Measurements from ENCODE around the gene RPS3A.

Gene RPS3A

GRCh38 chr4:151143811-151144210 lies 44.4 kb downstream of the RPS3A start:
- Histone ChIP-seq H3K36me3 (ENCODE audit: control insufficient read depth in 2 of 2, insufficient read depth in 2 of 2, low read length in 2 of 2) (peaks cover 46 to 48% of the 10 kb centered on the region in 2 donors), H3K4me3 (ENCODE audit: low read length in 2 of 2) (no peak overlapping the region), H3K4me1 (ENCODE audit: control insufficient read depth in 2 of 2, insufficient read depth in 2 of 2, low read length in 2 of 2) (no peaks in the 10 kb centered on the region), H3K27me3 (ENCODE audit: control insufficient read depth in 2 of 2, insufficient read depth in 2 of 2, low read length in 2 of 2) (no peaks in the 10 kb centered on the region), H3K27ac (ENCODE audit: low read depth in 2 of 2, low read length in 2 of 2) (no peak overlapping the region), H3K9ac (ENCODE audit: low read depth in 1 of 2, low read length in 2 of 2) (no peak overlapping the region), H3K9me3 (ENCODE audit: control insufficient read depth in 2 of 2, low read length in 2 of 2) (no peaks in the 10 kb centered on the region)

- H3K4me3 ChIP-seq (ENCODE audit: low read length in 2 of 2) = no peak overlapping the region
- peaks cover 49% of the 10 kb centered on the region in 2 donors for H3K36me3 ChIP-seq (ENCODE audit: control insufficient read depth in 2 of 2, insufficient read depth in 2 of 2, low read length in 2 of 2)
- H3K9ac ChIP-seq (ENCODE audit: low read depth in 1 of 2, low read length in 2 of 2) = no peak overlapping the region
- H3K4me1 ChIP-seq (ENCODE audit: control insufficient read depth in 2 of 2, insufficient read depth in 2 of 2, low read length in 2 of 2) = no peaks in the 10 kb centered on the region
- H3K27me3 ChIP-seq (ENCODE audit: control insufficient read depth in 2 of 2, insufficient read depth in 2 of 2, low read length in 2 of 2) = no peaks in the 10 kb centered on the region
- no peaks in the 10 kb centered on the region for H3K9me3 ChIP-seq (ENCODE audit: control insufficient read depth in 2 of 2, low read length in 2 of 2)
- H3K27ac ChIP-seq (ENCODE audit: low read depth in 2 of 2, low read length in 2 of 2) = no peak overlapping the region
These were observed 45.1 kb downstream of the RPS3A start for GRCh38 chr4:151144329-151145072.

GRCh38 chr4:151147000-151147399 lies 47.6 kb downstream of the RPS3A start:
- H3K9ac ChIP-seq (ENCODE audit: low read depth in 1 of 2, low read length in 2 of 2) = no peak overlapping the region
- H3K4me3 ChIP-seq (ENCODE audit: low read length in 2 of 2) = no peak overlapping the region
- H3K27me3 ChIP-seq (ENCODE audit: control insufficient read depth in 2 of 2, insufficient read depth in 2 of 2, low read length in 2 of 2) = no peaks in the 10 kb centered on the region
- H3K9me3 ChIP-seq (ENCODE audit: control insufficient read depth in 2 of 2, low read length in 2 of 2) = no peaks in the 10 kb centered on the region
- no peaks in the 10 kb centered on the region for H3K4me1 ChIP-seq (ENCODE audit: control insufficient read depth in 2 of 2, insufficient read depth in 2 of 2, low read length in 2 of 2)
- H3K36me3 ChIP-seq (ENCODE audit: control insufficient read depth in 2 of 2, insufficient read depth in 2 of 2, low read length in 2 of 2) = peaks cover 33 to 41% of the 10 kb centered on the region in 2 donors
- H3K27ac ChIP-seq (ENCODE audit: low read depth in 2 of 2, low read length in 2 of 2) = no peak overlapping the region

GRCh38 chr4:151148261-151148660 lies 48.8 kb downstream of the RPS3A start:
- no peaks in the 10 kb centered on the region for H3K27me3 ChIP-seq (ENCODE audit: control insufficient read depth in 2 of 2, insufficient read depth in 2 of 2, low read length in 2 of 2)
- H3K27ac ChIP-seq (ENCODE audit: low read depth in 2 of 2, low read length in 2 of 2) = no peak overlapping the region
- peaks cover 27 to 39% of the 10 kb centered on the region in 2 donors for H3K36me3 ChIP-seq (ENCODE audit: control insufficient read depth in 2 of 2, insufficient read depth in 2 of 2, low read length in 2 of 2)
- no peaks in the 10 kb centered on the region for H3K9me3 ChIP-seq (ENCODE audit: control insufficient read depth in 2 of 2, low read length in 2 of 2)
- no peaks in the 10 kb centered on the region for H3K4me1 ChIP-seq (ENCODE audit: control insufficient read depth in 2 of 2, insufficient read depth in 2 of 2, low read length in 2 of 2)
- H3K4me3 ChIP-seq (ENCODE audit: low read length in 2 of 2) = no peak overlapping the region
- no peak overlapping the region for H3K9ac ChIP-seq (ENCODE audit: low read depth in 1 of 2, low read length in 2 of 2)

GRCh38 chr4:151150821-151151580 lies 51.6 kb downstream of the RPS3A start:
- Histone ChIP-seq H3K27me3 (ENCODE audit: control insufficient read depth in 2 of 2, insufficient read depth in 2 of 2, low read length in 2 of 2) (no peaks in the 10 kb centered on the region), H3K4me1 (ENCODE audit: control insufficient read depth in 2 of 2, insufficient read depth in 2 of 2, low read length in 2 of 2) (no peaks in the 10 kb centered on the region), H3K4me3 (ENCODE audit: low read length in 2 of 2) (no peak overlapping the region), H3K9me3 (ENCODE audit: control insufficient read depth in 2 of 2, low read length in 2 of 2) (no peaks in the 10 kb centered on the region), H3K36me3 (ENCODE audit: control insufficient read depth in 2 of 2, insufficient read depth in 2 of 2, low read length in 2 of 2) (peaks cover 17 to 24% of the 10 kb centered on the region in 2 donors), H3K27ac (ENCODE audit: low read depth in 2 of 2, low read length in 2 of 2) (no peak overlapping the region), H3K9ac (ENCODE audit: low read depth in 1 of 2, low read length in 2 of 2) (no peak overlapping the region)

GRCh38 chr4:151152028-151152427 lies 52.6 kb downstream of the RPS3A start:
- H3K27ac ChIP-seq (ENCODE audit: low read depth in 2 of 2, low read length in 2 of 2) = no peak overlapping the region
- H3K27me3 ChIP-seq (ENCODE audit: control insufficient read depth in 2 of 2, insufficient read depth in 2 of 2, low read length in 2 of 2) = no peaks in the 10 kb centered on the region
- H3K4me1 ChIP-seq (ENCODE audit: control insufficient read depth in 2 of 2, insufficient read depth in 2 of 2, low read length in 2 of 2) = no peaks in the 10 kb centered on the region
- H3K9me3 ChIP-seq (ENCODE audit: control insufficient read depth in 2 of 2, low read length in 2 of 2) = no peaks in the 10 kb centered on the region
- H3K36me3 ChIP-seq (ENCODE audit: control insufficient read depth in 2 of 2, insufficient read depth in 2 of 2, low read length in 2 of 2) = peaks cover 15 to 22% of the 10 kb centered on the region in 2 donors
- no peak overlapping the region for H3K4me3 ChIP-seq (ENCODE audit: low read length in 2 of 2)
- H3K9ac ChIP-seq (ENCODE audit: low read depth in 1 of 2, low read length in 2 of 2) = no peak overlapping the region

- peaks cover 3 to 9% of the 10 kb centered on the region in 2 donors for H3K36me3 ChIP-seq (ENCODE audit: control insufficient read depth in 2 of 2, insufficient read depth in 2 of 2, low read length in 2 of 2)
- no peaks in the 10 kb centered on the region for H3K27me3 ChIP-seq (ENCODE audit: control insufficient read depth in 2 of 2, insufficient read depth in 2 of 2, low read length in 2 of 2)
- H3K4me3 ChIP-seq (ENCODE audit: low read length in 2 of 2) = no peak overlapping the region
- no peak overlapping the region for H3K9ac ChIP-seq (ENCODE audit: low read depth in 1 of 2, low read length in 2 of 2)
- no peaks in the 10 kb centered on the region for H3K4me1 ChIP-seq (ENCODE audit: control insufficient read depth in 2 of 2, insufficient read depth in 2 of 2, low read length in 2 of 2)
- no peaks in the 10 kb centered on the region for H3K9me3 ChIP-seq (ENCODE audit: control insufficient read depth in 2 of 2, low read length in 2 of 2)
- H3K27ac ChIP-seq (ENCODE audit: low read depth in 2 of 2, low read length in 2 of 2) = no peak overlapping the region
These were observed 54.2 kb downstream of the RPS3A start for GRCh38 chr4:151153585-151153984.

Measured in mucosa of rectum (tissue), 2 donors.